ENCODE measurements around the gene LRSAM1.

The LRSAM1 gene

GRCh38 chr9:127514468-127514867 lies 63.2 kb downstream of the LRSAM1 start:
- Histone ChIP-seq H3K79me2 (ENCODE audit: control insufficient read depth, insufficient read depth, low read length, poor library complexity) (no peaks in the 10 kb centered on the region), H3K9me3 (ENCODE audit: insufficient read depth, low read depth, low read length) (no peaks in the 10 kb centered on the region), H3K36me3 (ENCODE audit: control insufficient read depth in 1 of 2, insufficient read depth in 2 of 2, low read length in 2 of 2) (peaks cover 51 to 61% of the 10 kb centered on the region in 2 experiments), H4K91ac (ENCODE audit: low read depth, low read length) (no peak overlapping the region), H3K27ac (ENCODE audit: low read depth, low read length) (no peak overlapping the region), H3K18ac (ENCODE audit: low read length) (no peak overlapping the region), H3K14ac (ENCODE audit: low read length) (no peak overlapping the region), H2BK120ac (ENCODE audit: insufficient read depth, low read length, poor library complexity) (no peak overlapping the region), H2BK5ac (ENCODE audit: low read depth, low read length, poor library complexity) (no peak overlapping the region), H3K4me3 (ENCODE audit: low read depth, low read length) (no peak overlapping the region), H3K9ac (ENCODE audit: low read length) (no peak overlapping the region), H2AFZ (ENCODE audit: insufficient read depth, low read length, poor library complexity) (no peak overlapping the region), H3K23ac (ENCODE audit: low read length) (no peak overlapping the region), H4K12ac (ENCODE audit: low read depth, low read length) (no peak overlapping the region), H4K8ac (ENCODE audit: low read depth, low read length) (no peak overlapping the region), H2BK12ac (ENCODE audit: low read length) (no peak overlapping the region), H3K27me3 (ENCODE audit: insufficient read depth, low read length) (no peaks in the 10 kb centered on the region), H3K4me2 (ENCODE audit: low read length) (no peak overlapping the region), H3K4ac (ENCODE audit: low read depth, low read length) (no peak overlapping the region), H3K4me1 (ENCODE audit: control insufficient read depth in 1 of 2, insufficient read depth in 2 of 2, low read length in 2 of 2) (peaks cover 1 to 5% of the 10 kb centered on the region in 2 experiments), H2AK5ac (ENCODE audit: low read length) (no peak overlapping the region), H3K79me1 (ENCODE audit: low read length) (peaks cover 6% of the 10 kb centered on the region)
- no peak for DNase-seq
- WGBS (ENCODE audit: extremely low coverage, insufficient coverage, insufficient read length) = no CpG with 5 or more reads among the region's 2 CpGs

- H3K79me1 ChIP-seq (ENCODE audit: low read length) = peaks cover 26% of the 10 kb centered on the region
- H3K9ac ChIP-seq (ENCODE audit: low read length) = no peak overlapping the region
- no peak overlapping the region for H2BK5ac ChIP-seq (ENCODE audit: low read depth, low read length, poor library complexity)
- no peak overlapping the region for H2AFZ ChIP-seq (ENCODE audit: insufficient read depth, low read length, poor library complexity)
- H3K27ac ChIP-seq (ENCODE audit: low read depth, low read length) = no peak overlapping the region
- H3K4me2 ChIP-seq (ENCODE audit: low read length) = no peak overlapping the region
- no peak overlapping the region for H3K14ac ChIP-seq (ENCODE audit: low read length)
- no CpG with 5 or more reads among the region's 26 CpGs for WGBS (ENCODE audit: extremely low coverage, insufficient coverage, insufficient read length)
- H4K12ac ChIP-seq (ENCODE audit: low read depth, low read length) = no peak overlapping the region
- peaks cover 11% of the 10 kb centered on the region for H3K79me2 ChIP-seq (ENCODE audit: control insufficient read depth, insufficient read depth, low read length, poor library complexity)
- no peak overlapping the region for H3K23ac ChIP-seq (ENCODE audit: low read length)
- no peak overlapping the region for H4K8ac ChIP-seq (ENCODE audit: low read depth, low read length)
- H3K18ac ChIP-seq (ENCODE audit: low read length) = no peak overlapping the region
- DNase-seq = no peak
- H2BK12ac ChIP-seq (ENCODE audit: low read length) = no peak overlapping the region
- H2AK5ac ChIP-seq (ENCODE audit: low read length) = no peak overlapping the region
- peaks cover 20 to 25% of the 10 kb centered on the region in 2 experiments for H3K4me1 ChIP-seq (ENCODE audit: control insufficient read depth in 1 of 2, insufficient read depth in 2 of 2, low read length in 2 of 2)
- H3K4ac ChIP-seq (ENCODE audit: low read depth, low read length) = no peak overlapping the region
- H4K91ac ChIP-seq (ENCODE audit: low read depth, low read length) = no peak overlapping the region
- peaks cover 52 to 62% of the 10 kb centered on the region in 2 experiments for H3K36me3 ChIP-seq (ENCODE audit: control insufficient read depth in 1 of 2, insufficient read depth in 2 of 2, low read length in 2 of 2)
- no peaks in the 10 kb centered on the region for H3K9me3 ChIP-seq (ENCODE audit: insufficient read depth, low read depth, low read length)
- no peak overlapping the region for H3K4me3 ChIP-seq (ENCODE audit: low read depth, low read length)
- H3K27me3 ChIP-seq (ENCODE audit: insufficient read depth, low read length) = no peaks in the 10 kb centered on the region
- no peak overlapping the region for H2BK120ac ChIP-seq (ENCODE audit: insufficient read depth, low read length, poor library complexity)
Measured at GRCh38 chr9:127516835-127517607, 65.7 kb downstream of the LRSAM1 start.

- H4K8ac ChIP-seq (ENCODE audit: low read depth, low read length) = no peak overlapping the region
- no peak overlapping the region for H3K18ac ChIP-seq (ENCODE audit: low read length)
- H3K79me2 ChIP-seq (ENCODE audit: control insufficient read depth, insufficient read depth, low read length, poor library complexity) = peaks cover 15% of the 10 kb centered on the region
- peaks cover 56 to 61% of the 10 kb centered on the region in 2 experiments for H3K36me3 ChIP-seq (ENCODE audit: control insufficient read depth in 1 of 2, insufficient read depth in 2 of 2, low read length in 2 of 2)
- H3K9ac ChIP-seq (ENCODE audit: low read length) = no peak overlapping the region
- no peak overlapping the region for H2AK5ac ChIP-seq (ENCODE audit: low read length)
- no peak overlapping the region for H3K4me3 ChIP-seq (ENCODE audit: low read depth, low read length)
- H4K12ac ChIP-seq (ENCODE audit: low read depth, low read length) = no peak overlapping the region
- no peak overlapping the region for H2BK120ac ChIP-seq (ENCODE audit: insufficient read depth, low read length, poor library complexity)
- H4K91ac ChIP-seq (ENCODE audit: low read depth, low read length) = no peak overlapping the region
- no peak overlapping the region for H3K4ac ChIP-seq (ENCODE audit: low read depth, low read length)
- H3K27me3 ChIP-seq (ENCODE audit: insufficient read depth, low read length) = no peaks in the 10 kb centered on the region
- no peak overlapping the region for H2AFZ ChIP-seq (ENCODE audit: insufficient read depth, low read length, poor library complexity)
- no peak overlapping the region for H3K14ac ChIP-seq (ENCODE audit: low read length)
- H2BK5ac ChIP-seq (ENCODE audit: low read depth, low read length, poor library complexity) = no peak overlapping the region
- no peak overlapping the region for H3K4me2 ChIP-seq (ENCODE audit: low read length)
- peaks cover 2% of the 10 kb centered on the region for H3K9me3 ChIP-seq (ENCODE audit: insufficient read depth, low read depth, low read length)
- no peak overlapping the region for H3K23ac ChIP-seq (ENCODE audit: low read length)
- H2BK12ac ChIP-seq (ENCODE audit: low read length) = no peak overlapping the region
- no peak for DNase-seq
- peaks cover 26 to 30% of the 10 kb centered on the region in 2 experiments for H3K4me1 ChIP-seq (ENCODE audit: control insufficient read depth in 1 of 2, insufficient read depth in 2 of 2, low read length in 2 of 2)
- H3K79me1 ChIP-seq (ENCODE audit: low read length) = peaks cover 32% of the 10 kb centered on the region
- no peak overlapping the region for H3K27ac ChIP-seq (ENCODE audit: low read depth, low read length)
- WGBS (ENCODE audit: extremely low coverage, insufficient coverage, insufficient read length) = no CpG with 5 or more reads among the region's 11 CpGs
Measured at GRCh38 chr9:127517620-127518019, 66.3 kb downstream of the LRSAM1 start.

- Histone ChIP-seq H4K91ac (ENCODE audit: low read depth, low read length) (peak overlapping the region; percentile 15), H3K36me3 (ENCODE audit: control insufficient read depth in 1 of 2, insufficient read depth in 2 of 2, low read length in 2 of 2) (peaks cover 56 to 60% of the 10 kb centered on the region in 2 experiments), H4K12ac (ENCODE audit: low read depth, low read length) (no peak overlapping the region), H3K23ac (ENCODE audit: low read length) (no peak overlapping the region), H3K4me2 (ENCODE audit: low read length) (no peak overlapping the region), H3K14ac (ENCODE audit: low read length) (peak overlapping the region; percentile 36), H2AFZ (ENCODE audit: insufficient read depth, low read length, poor library complexity) (no peak overlapping the region), H3K18ac (ENCODE audit: low read length) (peak overlapping the region; percentile 12), H2BK12ac (ENCODE audit: low read length) (peak overlapping the region; percentile 44), H2BK120ac (ENCODE audit: insufficient read depth, low read length, poor library complexity) (no peak overlapping the region), H4K8ac (ENCODE audit: low read depth, low read length) (no peak overlapping the region), H3K4me1 (ENCODE audit: control insufficient read depth in 1 of 2, insufficient read depth in 2 of 2, low read length in 2 of 2) (peaks cover 31 to 34% of the 10 kb centered on the region in 2 experiments), H2AK5ac (ENCODE audit: low read length) (no peak overlapping the region), H3K4me3 (ENCODE audit: low read depth, low read length) (no peak overlapping the region), H3K27ac (ENCODE audit: low read depth, low read length) (no peak overlapping the region), H3K27me3 (ENCODE audit: insufficient read depth, low read length) (no peaks in the 10 kb centered on the region), H3K9ac (ENCODE audit: low read length) (no peak overlapping the region), H3K79me1 (ENCODE audit: low read length) (peaks cover 36% of the 10 kb centered on the region), H2BK5ac (ENCODE audit: low read depth, low read length, poor library complexity) (peak overlapping the region; percentile 42), H3K9me3 (ENCODE audit: insufficient read depth, low read depth, low read length) (peaks cover 4% of the 10 kb centered on the region), H3K4ac (ENCODE audit: low read depth, low read length) (no peak overlapping the region), H3K79me2 (ENCODE audit: control insufficient read depth, insufficient read depth, low read length, poor library complexity) (peaks cover 17% of the 10 kb centered on the region)
- no peak for DNase-seq
- no CpG with 5 or more reads among the region's 13 CpGs for WGBS (ENCODE audit: extremely low coverage, insufficient coverage, insufficient read length)
Measured at GRCh38 chr9:127518091-127518856, 67.0 kb downstream of the LRSAM1 start.
